Prostate gland (tissue), 2 donors: ENCODE results near the gene POLD3. TPM values are rescaled to one million over a fixed set of nuclear protein-coding genes. Genes with fewer than 3 reads are reported as not detected.
"Not testable (repeated sequence)": the region's sequence is repeated elsewhere in the genome, so short reads cannot be mapped to it uniquely, and the experiment has no call there.

Experiments used
- DNase-seq: peaks from one replicate; pipeline ENCODE4 v3.0.0-alpha.2; 2019; ENCODE audit warnings: low spot score
- H3K27ac ChIP-seq, 2 donors: fragments of 200-600 bp; sonication (generic); 2 replicates each; pipeline ENCODE4 v1.5.1; 2017 to 2019
- H3K27me3 ChIP-seq: fragments of 200-600 bp; sonication (generic); replicated peaks from 2 replicates; pipeline ENCODE4 v1.5.1; 2019; ENCODE audit not compliant: insufficient read depth
- H3K36me3 ChIP-seq, 2 donors: fragments of 200-600 bp; sonication (generic); 1 replicate in 1 of 2; 2 replicates in 1 of 2; pipeline versions ENCODE4 v1.5.1 to v1.8.1; 2017 to 2019
- H3K4me1 ChIP-seq: fragments of 200-600 bp; sonication (generic); replicated peaks from 2 replicates; pipeline ENCODE4 v1.5.1; 2019
- H3K4me3 ChIP-seq, 2 donors: fragments of 200-600 bp; sonication (generic); 2 replicates each; pipeline ENCODE4 v1.5.1; 2017 to 2019
- H3K9me3 ChIP-seq: fragments of 200-600 bp; sonication (generic); 2 replicates; pipeline ENCODE4 v1.5.1; 2017
- POLR2A ChIP-seq: fragments of 450-650 bp; IDR thresholded peaks from one replicate; pipeline ENCODE4 v1.6.1; 2016; ENCODE audit warnings: antibody characterized with exemption, mild to moderate bottlenecking
- POLR2AphosphoS5 ChIP-seq: sonication (generic); formaldehyde crosslinking; IDR thresholded peaks from one replicate; pipeline ENCODE4 v1.6.1; 2017; ENCODE audit warnings: antibody characterized with exemption
- WGBS: methylation state at CpG from one replicate; pipeline ENCODE4 v1.1.5; 2018; 5-methylcytosine and 5-hydroxymethylcytosine counted together
- intact Hi-C: fragments of 100-400 bp; cut with DNase I; formaldehyde crosslinking; loops from one replicate; pipeline ENCODE4 v1.14.2; 2022
- total RNA-seq, 2 donors: library from RNA; depleted of rRNA; stranded (reverse); fragments of >200 nt; gene quantifications; one replicate each; pipeline ENCODE4 v1.1.0, GENCODE V29; 2016
- TF ChIP-seq, protein P1 (sequence below), 4 experiments: fragments of 200-600 bp in 2 of 4; fragments of 450-650 bp in 2 of 4; sonication (generic) in 2 of 4; IDR thresholded peaks; 1 replicate in 3 of 4; 2 replicates in 1 of 4; pipeline ENCODE4 v1.5.1; 2016 to 2019; ENCODE audit warnings: antibody characterized with exemption in 4 of 4, mild to moderate bottlenecking in 2 of 4, moderate library complexity in 2 of 4

Gene POLD3
- total RNA-seq, 2 donors from 2014 or later, result 9.0 to 11.8 TPM

DNA sequence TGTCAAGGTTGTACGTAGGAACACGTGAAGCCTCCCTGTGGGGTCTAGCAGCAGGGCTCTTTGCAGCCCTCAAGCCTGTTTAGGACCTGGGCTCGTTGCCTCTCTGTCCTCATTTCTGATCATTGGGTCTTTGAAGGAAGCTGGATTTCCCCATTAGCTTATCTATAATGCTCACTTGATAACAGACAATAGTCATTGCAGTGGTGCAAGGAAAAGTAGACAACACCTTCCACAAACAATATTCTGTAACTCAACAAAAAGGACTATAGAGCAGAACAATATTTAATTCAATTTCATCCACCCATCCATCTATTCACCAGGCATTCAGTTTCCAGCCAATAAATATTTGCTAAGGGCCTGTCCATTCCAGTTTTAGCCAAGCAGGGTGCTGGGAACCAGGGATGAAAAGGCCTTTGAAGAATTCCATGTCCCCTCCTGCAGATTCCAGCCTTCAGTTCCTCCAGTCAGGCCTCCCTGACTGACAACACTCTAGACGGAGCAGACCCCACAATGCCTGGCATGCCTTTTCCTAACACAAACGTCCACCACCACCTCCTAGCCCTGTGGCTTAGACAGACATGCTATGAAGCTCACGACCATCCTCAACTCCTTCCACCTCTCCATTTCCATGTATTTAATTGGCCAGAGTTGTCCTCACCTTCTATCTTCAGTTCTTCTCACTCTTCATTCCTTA, 12.7 kb upstream of the POLD3 start:
- TF ChIP-seq POLR2A (no peak), POLR2AphosphoS5 (no peak)
- TF ChIP-seq, protein P1, sequence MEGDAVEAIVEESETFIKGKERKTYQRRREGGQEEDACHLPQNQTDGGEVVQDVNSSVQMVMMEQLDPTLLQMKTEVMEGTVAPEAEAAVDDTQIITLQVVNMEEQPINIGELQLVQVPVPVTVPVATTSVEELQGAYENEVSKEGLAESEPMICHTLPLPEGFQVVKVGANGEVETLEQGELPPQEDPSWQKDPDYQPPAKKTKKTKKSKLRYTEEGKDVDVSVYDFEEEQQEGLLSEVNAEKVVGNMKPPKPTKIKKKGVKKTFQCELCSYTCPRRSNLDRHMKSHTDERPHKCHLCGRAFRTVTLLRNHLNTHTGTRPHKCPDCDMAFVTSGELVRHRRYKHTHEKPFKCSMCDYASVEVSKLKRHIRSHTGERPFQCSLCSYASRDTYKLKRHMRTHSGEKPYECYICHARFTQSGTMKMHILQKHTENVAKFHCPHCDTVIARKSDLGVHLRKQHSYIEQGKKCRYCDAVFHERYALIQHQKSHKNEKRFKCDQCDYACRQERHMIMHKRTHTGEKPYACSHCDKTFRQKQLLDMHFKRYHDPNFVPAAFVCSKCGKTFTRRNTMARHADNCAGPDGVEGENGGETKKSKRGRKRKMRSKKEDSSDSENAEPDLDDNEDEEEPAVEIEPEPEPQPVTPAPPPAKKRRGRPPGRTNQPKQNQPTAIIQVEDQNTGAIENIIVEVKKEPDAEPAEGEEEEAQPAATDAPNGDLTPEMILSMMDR (IDR thresholded peaks at IDR 0.05), result no peak
- DNase-seq, result no peak
- no peaks in the 10 kb centered on the region for H3K27me3 ChIP-seq
- no peak overlapping the region for H3K27ac ChIP-seq
- H3K4me1 ChIP-seq, result no peaks in the 10 kb centered on the region
- no peak overlapping the region for H3K4me3 ChIP-seq
- WGBS, result 70% methylated on average over 6 of the region's 6 CpGs
- no peaks in the 10 kb centered on the region for H3K9me3 ChIP-seq
- no peaks in the 10 kb centered on the region for H3K36me3 ChIP-seq
- intact Hi-C loops, result no loop called here

DNA sequence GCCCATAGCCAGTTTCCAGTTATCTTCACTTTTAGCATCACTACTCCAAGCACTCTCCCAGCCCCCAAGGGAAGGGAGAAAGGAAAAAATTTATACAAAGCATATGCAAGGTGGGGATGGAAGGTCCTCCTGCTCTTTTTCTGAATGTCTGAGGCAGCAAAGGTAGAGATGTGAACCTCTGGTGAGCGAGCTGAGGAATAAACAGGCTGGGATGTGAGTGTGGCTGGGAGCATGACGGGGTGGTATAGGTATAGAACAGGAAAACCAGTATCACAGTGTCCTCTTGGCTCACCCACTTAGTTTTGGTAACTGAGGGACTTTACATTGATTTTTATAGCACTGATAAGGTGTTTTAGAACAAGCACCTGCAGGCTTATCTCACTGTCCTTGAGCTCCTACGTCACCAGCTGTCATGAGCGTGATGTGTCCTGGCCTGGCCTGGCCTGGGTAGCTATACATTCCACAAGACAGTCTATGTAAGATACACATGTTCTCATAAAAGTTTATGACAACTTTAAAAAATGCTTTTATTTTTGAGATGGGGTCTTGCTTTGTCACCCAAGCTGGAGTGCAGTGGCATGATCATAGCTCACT, 10.3 kb upstream of the POLD3 start:
- 83% methylated on average over 4 of the region's 4 CpGs for WGBS

DNA sequence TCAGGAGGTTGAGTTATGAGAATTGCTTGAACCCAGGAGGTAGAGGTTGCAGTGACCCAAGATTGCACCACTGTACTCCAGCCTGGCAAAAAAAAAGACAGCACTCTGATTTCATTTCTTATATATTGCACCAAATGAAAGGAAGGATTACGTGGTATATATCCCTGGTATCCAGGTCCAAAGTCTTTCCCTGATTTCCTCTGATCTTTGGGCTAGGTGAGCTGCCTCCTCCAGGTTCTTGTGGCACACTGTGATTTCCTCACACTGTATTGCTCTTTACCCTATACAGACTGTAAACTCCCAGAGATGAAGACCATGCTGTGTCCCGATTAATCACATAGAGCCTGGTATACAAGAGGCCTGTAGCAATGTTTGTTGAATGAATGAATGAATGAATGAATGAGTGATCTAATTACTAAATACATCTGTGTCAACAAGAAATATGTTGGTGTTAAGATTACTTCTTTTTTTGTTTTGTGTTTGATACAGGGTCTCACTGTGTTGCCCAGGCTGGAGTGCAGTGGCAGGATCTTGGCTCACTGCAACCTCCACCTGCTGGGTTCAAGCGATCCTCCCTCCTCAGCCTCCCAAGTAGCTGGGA, 9.3 kb upstream of the POLD3 start:
- WGBS, result 67% methylated on average over 3 of the region's 3 CpGs

More for the DNA sequence above, 10.3 kb upstream of the POLD3 start:
- intact Hi-C loops, result no loop called here
- no peaks in the 10 kb centered on the region for H3K36me3 ChIP-seq
- H3K9me3 ChIP-seq, result no peaks in the 10 kb centered on the region
- no peak for DNase-seq
- TF ChIP-seq POLR2A (no peak), POLR2AphosphoS5 (no peak)
- TF ChIP-seq, protein P1 (IDR thresholded peaks at IDR 0.05), result no peak
- no peak overlapping the region for H3K4me3 ChIP-seq
- no peaks in the 10 kb centered on the region for H3K27me3 ChIP-seq
- no peaks in the 10 kb centered on the region for H3K4me1 ChIP-seq
- H3K27ac ChIP-seq, result no peak overlapping the region

DNA sequence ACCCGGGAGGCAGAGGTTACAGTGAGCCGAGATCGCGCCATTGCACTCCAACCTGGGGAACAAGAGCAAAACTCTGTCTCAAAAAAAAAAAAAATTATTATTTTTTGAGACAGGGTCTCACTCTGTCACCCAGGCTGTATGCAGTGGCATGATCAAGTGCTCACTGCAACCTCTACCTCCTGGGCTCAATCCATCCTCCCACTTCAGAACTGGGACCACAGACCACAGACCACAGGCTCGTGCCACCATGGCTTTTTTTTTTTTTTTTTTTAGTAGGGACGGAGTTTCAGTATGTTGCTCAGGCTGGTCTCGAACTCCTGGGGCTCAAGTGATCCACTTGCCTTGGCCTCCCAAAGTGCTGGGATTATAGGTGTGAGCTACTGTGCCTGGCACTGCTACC, 1.9 kb upstream of the POLD3 start:
- H3K27ac ChIP-seq, H3K36me3 ChIP-seq, H3K4me1 ChIP-seq, H3K4me3 ChIP-seq, DNase-seq, H3K9me3 ChIP-seq, H3K27me3 ChIP-seq, intact Hi-C loops: not testable (repeated sequence)
- whole genome bisulfite sequencing, result 92% methylated on average over 7 of the region's 7 CpGs

More for the DNA sequence above, 9.3 kb upstream of the POLD3 start:
- H3K4me1 ChIP-seq, result no peaks in the 10 kb centered on the region
- no peak overlapping the region for H3K4me3 ChIP-seq
- TF ChIP-seq POLR2A (no peak), POLR2AphosphoS5 (no peak)
- TF ChIP-seq, protein P1 (IDR thresholded peaks at IDR 0.05), result no peak
- no peaks in the 10 kb centered on the region for H3K9me3 ChIP-seq
- intact Hi-C loops, result no loop called here
- no peak for DNase-seq
- H3K27me3 ChIP-seq, result no peaks in the 10 kb centered on the region
- no peaks in the 10 kb centered on the region for H3K36me3 ChIP-seq
- no peak overlapping the region for H3K27ac ChIP-seq

DNA sequence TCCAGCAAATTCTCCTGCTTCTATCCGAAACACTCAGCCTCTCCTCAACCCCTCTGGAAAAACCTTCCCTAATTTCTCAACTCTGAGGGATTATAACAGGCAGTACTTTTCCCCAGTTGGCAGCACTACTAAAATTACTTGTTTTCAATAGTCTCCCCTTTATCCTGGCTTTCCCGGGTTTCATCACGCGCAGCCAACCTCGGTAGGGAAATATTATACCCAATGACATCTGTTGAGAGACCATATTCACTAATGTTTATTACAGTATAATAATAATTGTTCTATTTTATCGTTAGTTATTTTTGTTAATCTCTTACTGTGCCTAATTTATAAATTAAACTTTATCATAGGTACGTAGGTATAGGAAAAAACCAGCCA, 330 bp upstream of the POLD3 start:
- no peak for DNase-seq
- TF ChIP-seq, protein P1 (IDR thresholded peaks at IDR 0.05), result no peak
- TF ChIP-seq POLR2A (no peak), POLR2AphosphoS5 (no peak)
- Histone ChIP-seq H3K4me1 (no peaks in the 10 kb centered on the region), H3K27ac (peak overlapping the region; percentile 71 to 77), H3K4me3 (peak overlapping the region; percentile 94 to 98), H3K27me3 (no peaks in the 10 kb centered on the region), H3K36me3 (no peaks in the 10 kb centered on the region), H3K9me3 (no peaks in the 10 kb centered on the region)
- intact Hi-C loops, result no loop called here
- 6% methylated on average over 7 of the region's 7 CpGs for WGBS
